RWPE1 (cell line): ENCODE measurements around the gene SCART1.

Experiments used
- CTCF ChIA-PET: fragments of 350-600 bp; sonication (Branson Sonifier 250); formaldehyde crosslinking; extraction: SDS; loops from one replicate; lab custom pipeline; 2021; lab: Yijun Ruan, JAX
- POLR2A ChIA-PET: fragments of 400-600 bp; formaldehyde crosslinking; extraction: SDS; loops from one replicate; lab custom pipeline; 2020; ENCODE audit warnings: antibody characterized with exemption; ENCODE audit not compliant: low non-redundant PET; lab: Yijun Ruan, JAX
- DNase-seq: peaks from one replicate; pipeline ENCODE4 v3.0.0; 2012; ENCODE audit warnings: low spot score
- H3K27ac ChIP-seq: fragments of 450-650 bp; 2 replicates; pipeline ENCODE4 v1.5.1; 2017
- CTCF ChIP-seq: fragments of 450-650 bp; conservative IDR thresholded peaks from 2 replicates; pipeline ENCODE4 v1.5.1; 2017; ENCODE audit warnings: low read depth, mild to moderate bottlenecking

The SCART1 gene

GRCh38 chr10:133460208-133460769 is 6.5 kb downstream of the SCART1 start:
- H3K27ac ChIP-seq = no peak overlapping the region
- POLR2A ChIA-PET = interaction anchor here (0.5 kb wide), 1 partner anchor 58 kb away, joined by 6 read pairs; no protein-coding TSS in a partner anchor
- TF ChIP-seq CTCF = no peak
- no peak for DNase-seq
- CTCF ChIA-PET = no interaction called here

GRCh38 chr10:133461027-133461426 is 7.3 kb downstream of the SCART1 start:
- no peak for TF ChIP-seq CTCF
- no peak for DNase-seq
- CTCF ChIA-PET = no interaction called here
- H3K27ac ChIP-seq = no peak overlapping the region
- POLR2A ChIA-PET = no interaction called here

GRCh38 chr10:133461841-133462240 is 8.1 kb downstream of the SCART1 start:
- DNase-seq = no peak
- CTCF ChIA-PET = no interaction called here
- no peak for TF ChIP-seq CTCF
- POLR2A ChIA-PET = no interaction called here
- no peak overlapping the region for H3K27ac ChIP-seq

- DNase-seq = no peak
- ChIA-PET CTCF (no interaction called here), POLR2A (no interaction called here)
- no peak for TF ChIP-seq CTCF
- H3K27ac ChIP-seq = no peak overlapping the region
These were observed 9.0 kb downstream of the SCART1 start for GRCh38 chr10:133462512-133463305.

- POLR2A ChIA-PET = no interaction called here
- no peak for DNase-seq
- CTCF ChIA-PET = interaction anchor here (0.6 kb wide), 1 partner anchor 33 kb away, joined by 3 read pairs; no protein-coding TSS in a partner anchor
- TF ChIP-seq CTCF = no peak
- H3K27ac ChIP-seq = no peak overlapping the region
These were observed 10.9 kb downstream of the SCART1 start for GRCh38 chr10:133464582-133465031.

- CTCF ChIA-PET = interaction anchor here (0.6 kb wide), 1 partner anchor 32 kb away, joined by 3 read pairs; no protein-coding TSS in a partner anchor
- no peak overlapping the region for H3K27ac ChIP-seq
- no peak for DNase-seq
- POLR2A ChIA-PET = interaction anchor here (0.6 kb wide), 1 partner anchor 8 kb away, joined by 3 read pairs; no protein-coding TSS in a partner anchor
- no peak for TF ChIP-seq CTCF
These were observed 11.6 kb downstream of the SCART1 start for GRCh38 chr10:133465191-133465949.
